HFFc6 (cell line): ENCODE data around the gene CENPP. TPM values are rescaled to one million over a fixed set of nuclear protein-coding genes. Genes with fewer than 3 reads are reported as not detected.
A peak's percentile ranks its signal among the peaks of the same experiment; 100 is the strongest.

ENCODE experiments used
- DNase-seq: peaks from one replicate; pipeline ENCODE4 v3.0.0-alpha.2; 2018
- H3K27ac Mint-ChIP-seq: 2 replicates; pipeline ENCODE4 v1.8.0; 2020; ENCODE audit warnings: mild to moderate bottlenecking, mixed read lengths
- H3K27me3 Mint-ChIP-seq: 2 replicates; pipeline ENCODE4 v1.8.0; 2021; ENCODE audit warnings: mild to moderate bottlenecking, moderate library complexity, mixed read lengths; ENCODE audit not compliant: insufficient read depth
- H3K36me3 Mint-ChIP-seq: 2 replicates; pipeline ENCODE4 v1.8.0; 2021; ENCODE audit warnings: low read depth, mixed read lengths
- H3K4me1 Mint-ChIP-seq: 2 replicates; pipeline ENCODE4 v1.8.0; 2020; ENCODE audit warnings: low read depth, mixed read lengths
- H3K4me3 Mint-ChIP-seq: 2 replicates; pipeline ENCODE4 v1.8.0; 2020; ENCODE audit warnings: mild to moderate bottlenecking, moderate library complexity, mixed read lengths
- H3K9me3 Mint-ChIP-seq: 2 replicates; pipeline ENCODE4 v1.8.0; 2020; ENCODE audit warnings: mild to moderate bottlenecking, mixed read lengths
- CTCF ChIP-seq: fragments of 200-600 bp; sonication (generic); IDR thresholded peaks from 2 replicates; pipeline ENCODE4 v1.5.0; 2021; ENCODE audit warnings: antibody characterized with exemption, mild to moderate bottlenecking
- total RNA-seq, 6 experiments: library from RNA; stranded (reverse); fragmentation: NEBNext Ultra II Directional; extraction: Animal tissue kit (Norgen Biotek cat#: 25700); gene quantifications; 2 replicates in 1 of 6; 3 replicates in 5 of 6; pipeline ENCODE4 v1.2.3, GENCODE V29; 2021

CENPP gene
- total RNA-seq, 6 experiments from 2014 or later, result 3.0 to 7.0 (median 6.0) TPM

GRCh38 chr9:92664394-92665152 lies 338.8 kb downstream of the CENPP start:
- Mint-ChIP-seq H3K27me3 (no peaks in the 10 kb centered on the region; the same call in 1 of the 2 replicates), H3K36me3 (peaks cover 26% of the 10 kb centered on the region; the same call in 1 of the 2 replicates), H3K27ac (peak overlapping the region; percentile 0; the same call in 1 of the 2 replicates), H3K4me3 (no peak overlapping the region), H3K4me1 (peaks cover 46% of the 10 kb centered on the region), H3K9me3 (no peaks in the 10 kb centered on the region)
- no peak for TF ChIP-seq CTCF
- no peak for DNase-seq

- Mint-ChIP-seq H3K27me3 (no peaks in the 10 kb centered on the region; the same call in 1 of the 2 replicates), H3K4me3 (no peak overlapping the region), H3K9me3 (no peaks in the 10 kb centered on the region), H3K27ac (no peak overlapping the region), H3K36me3 (peaks cover 30% of the 10 kb centered on the region; the same call in 1 of the 2 replicates), H3K4me1 (peaks cover 49% of the 10 kb centered on the region)
- TF ChIP-seq CTCF, result no peak
- no peak for DNase-seq
Measured at GRCh38 chr9:92665836-92666235, 340.1 kb downstream of the CENPP start.

DNA sequence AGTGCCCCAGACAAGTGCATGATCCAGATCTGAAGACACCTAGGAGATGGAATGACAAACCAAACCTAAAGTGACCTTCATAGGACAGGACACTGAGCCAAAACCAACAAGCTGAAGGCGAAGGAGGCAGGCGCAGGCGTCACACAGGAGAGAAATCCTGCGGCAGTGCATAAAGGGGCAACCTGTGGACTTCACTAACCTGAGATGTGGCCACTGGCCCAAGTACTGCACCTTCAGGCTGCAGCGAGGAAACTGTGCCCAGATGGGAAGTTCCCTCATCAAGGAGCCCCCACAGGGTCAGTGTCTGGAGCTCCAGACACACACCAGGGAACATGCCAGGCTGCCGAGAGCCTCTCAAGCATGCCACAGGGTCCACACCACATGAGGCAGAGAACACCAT lies 340.5 kb downstream of the CENPP start:
- H3K9me3 Mint-ChIP-seq, result no peaks in the 10 kb centered on the region
- peaks cover 30% of the 10 kb centered on the region; the same call in 1 of the 2 replicates for H3K36me3 Mint-ChIP-seq
- no peak for TF ChIP-seq CTCF
- no peak overlapping the region for H3K27ac Mint-ChIP-seq
- H3K27me3 Mint-ChIP-seq, result no peaks in the 10 kb centered on the region; the same call in 1 of the 2 replicates
- no peak for DNase-seq
- no peak overlapping the region for H3K4me3 Mint-ChIP-seq
- H3K4me1 Mint-ChIP-seq, result peaks cover 51% of the 10 kb centered on the region

GRCh38 chr9:92666912-92667532 lies 341.3 kb downstream of the CENPP start:
- Mint-ChIP-seq H3K27ac (peak overlapping the region; percentile 25; the same call in 1 of the 2 replicates), H3K4me3 (peak overlapping the region; percentile 25; the same call in 1 of the 2 replicates), H3K36me3 (peaks cover 26% of the 10 kb centered on the region; the same call in 1 of the 2 replicates), H3K27me3 (no peaks in the 10 kb centered on the region; the same call in 1 of the 2 replicates), H3K4me1 (peaks cover 48% of the 10 kb centered on the region), H3K9me3 (no peaks in the 10 kb centered on the region)
- TF ChIP-seq CTCF, result no peak
- DNase-seq, result no peak

GRCh38 chr9:92668746-92669526 lies 343.2 kb downstream of the CENPP start:
- peaks cover 21% of the 10 kb centered on the region; the same call in 1 of the 2 replicates for H3K36me3 Mint-ChIP-seq
- DNase-seq, result peak; percentile 63
- peak overlapping the region; percentile 96 for H3K4me3 Mint-ChIP-seq
- TF ChIP-seq CTCF, result no peak
- H3K27ac Mint-ChIP-seq, result peak overlapping the region; percentile 87
- H3K27me3 Mint-ChIP-seq, result no peaks in the 10 kb centered on the region; the same call in 1 of the 2 replicates
- peaks cover 48% of the 10 kb centered on the region for H3K4me1 Mint-ChIP-seq
- H3K9me3 Mint-ChIP-seq, result no peaks in the 10 kb centered on the region
